Measurements from ENCODE around the gene GALK2. TPM values are rescaled to one million over a fixed set of nuclear protein-coding genes. Genes with fewer than 3 reads are reported as not detected.

Gene GALK2
- total and polyA plus RNA-seq, 2 of the 4 experiments (the other 2 are of a cell fraction) = 27.0 to 63.6 TPM

- H3K4me1 ChIP-seq (ENCODE audit: control insufficient read depth, insufficient read depth, low read length) = no peaks in the 10 kb centered on the region
- H2AK5ac ChIP-seq (ENCODE audit: low read depth, low read length) = no peak overlapping the region
- no peak overlapping the region for H3K56ac ChIP-seq (ENCODE audit: extremely low read depth, insufficient read depth, low read length)
- 0 out of 2 replicates have a peak, but pooled peaks cover 3% of the 10 kb centered on the region for H3K9me1 ChIP-seq (ENCODE audit: insufficient read depth, low read length)
- WGBS, 2 experiments (ENCODE audit: extremely low coverage in 2 of 2, insufficient read length in 1 of 2) = no CpG with 5 or more reads among the region's 1 CpG
- H2BK120ac ChIP-seq (ENCODE audit: low read depth, low read length) = no peak overlapping the region
- H3K4me2 ChIP-seq (ENCODE audit: low read depth, low read length) = no peak overlapping the region
- dilution Hi-C loops (cut with HindIII; ENCODE audit: low sequenced_read_pairs, unreplicated experiment) (no loop called here), in situ Hi-C loops (cut with MboI; ENCODE audit: low sequenced_read_pairs) (no loop called here), intact Hi-C loops (cut with micrococcal nuclease) (no loop called here)
- no peaks in the 10 kb centered on the region for H3K27me3 ChIP-seq (ENCODE audit: control insufficient read depth, insufficient read depth, low read length)
- no peak overlapping the region for H3K23ac ChIP-seq (ENCODE audit: low read depth, low read length)
- no peak overlapping the region for H4K91ac ChIP-seq (ENCODE audit: insufficient read depth, low read depth, low read length)
- ATAC-seq (ENCODE audit: low read depth) = no peak
- H3K9ac ChIP-seq (ENCODE audit: low read depth, low read length) = no peak overlapping the region
- no peaks in the 10 kb centered on the region for H3K9me3 ChIP-seq (ENCODE audit: control insufficient read depth, insufficient read depth, low read length)
- no peak for DNase-seq
- no peak overlapping the region for H3K18ac ChIP-seq (ENCODE audit: low read depth, low read length)
- no peak overlapping the region for H3K4ac ChIP-seq (ENCODE audit: low read depth, low read length)
- H4K8ac ChIP-seq (ENCODE audit: low read depth in 2 of 2, low read length in 2 of 2) = no peak overlapping the region
- H4K20me1 ChIP-seq (ENCODE audit: insufficient read depth, low read length) = no peaks in the 10 kb centered on the region
- H2BK20ac ChIP-seq (ENCODE audit: low read depth, low read length) = no peak overlapping the region
- H4K5ac ChIP-seq (ENCODE audit: low read depth, low read length) = no peak overlapping the region
- no peak overlapping the region for H3K14ac ChIP-seq (replicated peaks; ENCODE audit: low read depth, low read length)
- H2BK5ac ChIP-seq (ENCODE audit: low read depth, low read length, poor library complexity, severe bottlenecking) = no peak overlapping the region
- no peak overlapping the region for H3K4me3 ChIP-seq (ENCODE audit: insufficient read depth, low read depth, low read length)
- TF ChIP-seq CTCF (conservative IDR thresholded peaks at IDR 0.05; ENCODE audit: low read depth, low read length) (no peak), FOS (IDR thresholded peaks at IDR 0.05; ENCODE audit: low read depth, low read length) (no peak), CHD1 (IDR thresholded peaks at IDR 0.05; ENCODE audit: low read depth, low read length) (no peak), MAFK (IDR thresholded peaks at IDR 0.05; ENCODE audit: low read depth, low read length) (no peak), RCOR1 (IDR thresholded peaks at IDR 0.05; ENCODE audit: insufficient replicate concordance, low read length) (no peak), NFE2L2 (IDR thresholded peaks at IDR 0.05; ENCODE audit: low read depth, low read length) (no peak), CEBPB (IDR thresholded peaks at IDR 0.05; ENCODE audit: low read depth, low read length) (no peak), SMC3 (IDR thresholded peaks at IDR 0.05; ENCODE audit: low read depth, low read length) (no peak), MXI1 (IDR thresholded peaks at IDR 0.05; ENCODE audit: borderline replicate concordance, low read depth, low read length) (no peak), RFX5 (IDR thresholded peaks at IDR 0.05; ENCODE audit: low read depth, low read length) (no peak), USF2 (IDR thresholded peaks at IDR 0.05; ENCODE audit: low read depth, low read length) (no peak), RAD21 (IDR thresholded peaks at IDR 0.05; ENCODE audit: low read length) (no peak), POLR2A (IDR thresholded peaks at IDR 0.05; ENCODE audit: low read depth, low read length) (no peak), MAZ (IDR thresholded peaks at IDR 0.05; ENCODE audit: borderline replicate concordance, low read depth, low read length) (no peak)
- H2AFZ ChIP-seq (replicated peaks; ENCODE audit: low read length, poor library complexity) = no peak overlapping the region
- peaks cover 13 to 20% of the 10 kb centered on the region in 2 experiments; a peak in 3 of 4 replicates for H3K79me1 ChIP-seq (ENCODE audit: low read depth in 1 of 2, low read length in 2 of 2)
- ChIA-PET CTCF (no interaction called here), POLR2A (ENCODE audit: unreplicated experiment) (no interaction called here)
- H2BK15ac ChIP-seq (ENCODE audit: low read depth, low read length) = no peak overlapping the region
- no peak overlapping the region for H2AK9ac ChIP-seq (replicated peaks; ENCODE audit: low read depth, low read length, poor library complexity)
- no TSS peak for BruUV-seq (replicated peaks)
- H3K36me3 ChIP-seq (ENCODE audit: control insufficient read depth, insufficient read depth, low read length) = peaks cover 8% of the 10 kb centered on the region
- no peak overlapping the region for H3K27ac ChIP-seq (ENCODE audit: insufficient read depth, low read length)
Measured at GRCh38 chr15:49306551-49306950, 136.5 kb downstream of the GALK2 start.
